HEK293T (cell line): ENCODE results near the gene MEGF6.

ENCODE experiments used
- CTCF ChIA-PET: fragments of 350-600 bp; formaldehyde crosslinking; extraction: SDS; loops from one replicate; lab custom pipeline; 2021; ENCODE audit warnings: antibody characterized with exemption, inconsistent platforms; lab: Yijun Ruan, JAX
- POLR2A ChIA-PET: fragments of 350-600 bp; formaldehyde crosslinking; extraction: SDS; loops from one replicate; lab custom pipeline; 2020; ENCODE audit warnings: antibody characterized with exemption, inconsistent platforms; lab: Yijun Ruan, JAX
- DNase-seq: peaks from one replicate; pipeline ENCODE4 v3.0.0; 2012; ENCODE audit warnings: mixed read lengths; ENCODE audit errors: extremely low spot score
- BHLHE40 ChIP-seq: fragments of 450-650 bp; IDR thresholded peaks from 2 replicates; pipeline ENCODE4 v1.6.1; 2016; ENCODE audit warnings: mild to moderate bottlenecking, moderate library complexity, borderline replicate concordance
- CTBP1 ChIP-seq: fragments of 450-650 bp; IDR thresholded peaks from 2 replicates; pipeline ENCODE4 v1.6.1; 2016; ENCODE audit warnings: borderline replicate concordance
- ELF4 ChIP-seq: fragments of 450-650 bp; IDR thresholded peaks from 2 replicates; pipeline ENCODE4 v1.6.1; 2017; ENCODE audit warnings: antibody characterized with exemption
- FOXA1 ChIP-seq: fragments of 450-650 bp; IDR thresholded peaks from 2 replicates; pipeline ENCODE4 v1.6.1; 2016; ENCODE audit warnings: mild to moderate bottlenecking
- FOXK2 ChIP-seq: fragments of 450-650 bp; IDR thresholded peaks from 2 replicates; pipeline ENCODE4 v1.6.1; 2016; ENCODE audit warnings: mild to moderate bottlenecking
- FOXM1 ChIP-seq: fragments of 450-650 bp; IDR thresholded peaks from 2 replicates; pipeline ENCODE4 v1.6.1; 2017; ENCODE audit warnings: mild to moderate bottlenecking, borderline replicate concordance
- HDGF ChIP-seq: fragments of 450-650 bp; IDR thresholded peaks from 2 replicates; pipeline ENCODE4 v1.6.1; 2017; ENCODE audit warnings: antibody characterized with exemption, borderline replicate concordance
- L3MBTL2 ChIP-seq: fragments of 450-650 bp; conservative IDR thresholded peaks from 2 replicates; pipeline ENCODE4 v1.6.1; 2016; ENCODE audit warnings: mild to moderate bottlenecking
- LEF1 ChIP-seq: fragments of 450-650 bp; IDR thresholded peaks from 2 replicates; pipeline ENCODE4 v1.6.1; 2017; ENCODE audit warnings: mild to moderate bottlenecking, borderline replicate concordance
- NFRKB ChIP-seq: fragments of 450-650 bp; IDR thresholded peaks from 2 replicates; pipeline ENCODE4 v1.6.1; 2016; ENCODE audit warnings: mild to moderate bottlenecking, moderate library complexity
- SP1 ChIP-seq: fragments of 450-650 bp; IDR thresholded peaks from 2 replicates; pipeline ENCODE4 v1.6.1; 2017
- SUZ12 ChIP-seq: fragments of 450-650 bp; IDR thresholded peaks from 2 replicates; pipeline ENCODE4 v1.6.1; 2016; ENCODE audit warnings: mild to moderate bottlenecking
- TARDBP ChIP-seq: fragments of 450-650 bp; IDR thresholded peaks from 2 replicates; pipeline ENCODE4 v1.6.1; 2016
- ZNF384 ChIP-seq: fragments of 450-650 bp; IDR thresholded peaks from 2 replicates; pipeline ENCODE4 v1.6.1; 2016
- TF ChIP-seq, protein P1 (sequence below): fragments of 450-650 bp; IDR thresholded peaks from 2 replicates; pipeline ENCODE4 v1.6.1; 2016

The MEGF6 gene

GRCh38 chr1:3462356-3463012 is 148.8 kb downstream of the MEGF6 start:
- no peak for TF ChIP-seq NFRKB
- TF ChIP-seq, protein P1, sequence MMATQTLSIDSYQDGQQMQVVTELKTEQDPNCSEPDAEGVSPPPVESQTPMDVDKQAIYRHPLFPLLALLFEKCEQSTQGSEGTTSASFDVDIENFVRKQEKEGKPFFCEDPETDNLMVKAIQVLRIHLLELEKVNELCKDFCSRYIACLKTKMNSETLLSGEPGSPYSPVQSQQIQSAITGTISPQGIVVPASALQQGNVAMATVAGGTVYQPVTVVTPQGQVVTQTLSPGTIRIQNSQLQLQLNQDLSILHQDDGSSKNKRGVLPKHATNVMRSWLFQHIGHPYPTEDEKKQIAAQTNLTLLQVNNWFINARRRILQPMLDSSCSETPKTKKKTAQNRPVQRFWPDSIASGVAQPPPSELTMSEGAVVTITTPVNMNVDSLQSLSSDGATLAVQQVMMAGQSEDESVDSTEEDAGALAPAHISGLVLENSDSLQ: no peak
- TF ChIP-seq TARDBP: no peak
- TF ChIP-seq BHLHE40: no peak
- no peak for TF ChIP-seq FOXM1
- no peak for TF ChIP-seq ELF4
- TF ChIP-seq FOXA1: no peak
- TF ChIP-seq FOXK2: no peak
- TF ChIP-seq L3MBTL2: no peak
- TF ChIP-seq CTBP1: no peak
- no peak for TF ChIP-seq SP1
- TF ChIP-seq LEF1: no peak
- TF ChIP-seq ZNF384: no peak
- CTCF ChIA-PET: interaction anchor here (2.0 kb wide), 1 partner anchor 9 kb away, joined by 9 read pairs; no protein-coding TSS in a partner anchor
- POLR2A ChIA-PET: no interaction called here
- DNase-seq: no peak

- no peak for DNase-seq
- CTCF ChIA-PET: no interaction called here
- POLR2A ChIA-PET: no interaction called here
- TF ChIP-seq TARDBP: no peak
- no peak for TF ChIP-seq FOXK2
- TF ChIP-seq FOXA1: no peak
- no peak for TF ChIP-seq HDGF
- TF ChIP-seq BHLHE40: no peak
- TF ChIP-seq ELF4: no peak
- no peak for TF ChIP-seq L3MBTL2
- TF ChIP-seq NFRKB: no peak
- no peak for TF ChIP-seq ZNF384
- TF ChIP-seq SUZ12: no peak
- TF ChIP-seq CTBP1: no peak
- no peak for TF ChIP-seq FOXM1
- TF ChIP-seq LEF1: no peak
- no peak for TF ChIP-seq SP1
- TF ChIP-seq, protein P1: no peak
Measured at GRCh38 chr1:3461934-3462275, 149.4 kb downstream of the MEGF6 start.

DNA sequence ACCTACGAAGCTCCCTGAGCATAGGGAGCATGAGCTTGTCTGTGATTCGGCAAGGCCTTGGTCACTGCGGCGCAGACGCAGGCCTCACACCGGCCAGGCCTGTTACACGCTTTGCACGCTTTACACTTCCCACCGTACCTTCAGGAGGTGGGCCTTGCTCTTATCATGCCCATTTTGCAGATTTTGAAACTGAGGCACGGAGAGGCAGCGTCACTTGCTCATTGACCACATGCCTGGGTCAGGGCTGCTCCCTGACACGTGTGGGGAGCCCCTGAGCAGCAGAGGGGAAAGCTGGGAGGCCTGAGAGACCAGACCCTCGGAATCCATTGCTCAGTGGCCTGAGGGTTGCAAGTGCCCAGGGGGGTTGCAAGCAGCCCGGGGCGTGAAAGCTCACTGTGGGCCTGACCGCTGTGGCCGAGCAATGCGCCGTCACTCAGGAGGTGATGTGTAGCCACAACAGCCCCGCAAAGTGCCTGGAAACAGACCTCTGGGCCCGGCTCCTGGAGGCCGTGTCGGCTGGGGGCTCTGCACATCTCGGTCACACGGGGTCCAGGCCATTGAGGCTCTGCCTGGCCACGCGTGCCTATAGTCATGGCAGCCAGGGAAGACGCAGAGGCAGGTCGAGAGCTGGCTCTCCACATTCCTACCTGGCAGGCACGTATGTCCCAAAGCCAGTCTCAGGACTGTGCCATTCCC is 149.9 kb downstream of the MEGF6 start:
- ChIA-PET POLR2A (no interaction called here), CTCF (no interaction called here)

GRCh38 chr1:3460672-3461131 is 150.6 kb downstream of the MEGF6 start:
- ChIA-PET CTCF (no interaction called here), POLR2A (no interaction called here)
- DNase-seq: no peak
- no peak for TF ChIP-seq SP1
- TF ChIP-seq ELF4: no peak
- no peak for TF ChIP-seq TARDBP
- TF ChIP-seq, protein P1: no peak
- no peak for TF ChIP-seq SUZ12

More for the DNA sequence above, 149.9 kb downstream of the MEGF6 start:
- no peak for TF ChIP-seq FOXK2
- no peak for TF ChIP-seq CTBP1
- no peak for TF ChIP-seq ZNF384
- TF ChIP-seq TARDBP: no peak
- TF ChIP-seq L3MBTL2: no peak
- no peak for TF ChIP-seq SP1
- TF ChIP-seq, protein P1: no peak
- TF ChIP-seq BHLHE40: no peak
- DNase-seq: no peak

DNA sequence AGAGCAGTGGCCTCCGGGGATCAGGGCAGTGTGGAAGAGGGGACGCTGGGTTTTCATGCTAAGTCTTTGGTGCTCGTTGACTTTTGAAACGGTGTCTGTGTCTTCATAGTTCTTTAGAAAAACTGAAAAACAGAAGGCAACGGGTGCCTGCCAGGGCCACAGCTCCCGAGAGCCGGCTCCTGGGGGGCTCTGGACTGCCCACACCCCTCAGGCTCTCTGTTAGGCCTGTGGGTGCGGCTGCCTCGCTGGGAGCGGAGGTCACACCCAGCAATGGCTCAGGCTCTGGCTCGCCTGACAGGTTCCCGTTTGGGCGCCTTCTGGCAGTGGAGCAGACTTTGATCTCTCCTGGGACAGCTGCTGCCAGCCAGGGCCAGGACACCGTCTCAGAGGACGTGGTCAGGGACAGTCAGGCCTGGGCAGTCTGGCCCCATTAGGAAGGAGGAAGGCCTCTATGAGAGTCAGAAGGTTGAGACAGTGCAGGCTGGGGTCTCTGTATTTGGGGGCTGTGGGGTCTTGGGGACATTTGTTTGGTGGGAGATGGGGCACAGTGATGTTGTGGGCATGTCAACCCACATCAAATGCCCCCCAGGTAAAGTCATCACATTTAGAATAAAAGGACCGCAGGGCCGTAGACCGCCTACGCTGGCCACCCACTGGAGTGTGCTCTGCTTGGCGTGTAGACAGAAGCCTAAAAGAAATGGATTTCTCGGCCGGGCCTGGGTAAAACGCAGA is 151.2 kb downstream of the MEGF6 start:
- CTCF ChIA-PET: no interaction called here
- no peak for DNase-seq
- POLR2A ChIA-PET: no interaction called here
- no peak for TF ChIP-seq LEF1
